Tibial nerve (tissue), 4 donors: ENCODE results near the gene FECH. TPM values are rescaled to one million over a fixed set of nuclear protein-coding genes. Genes with fewer than 3 reads are reported as not detected.

Experiments used
- DNase-seq, 2 donors: peaks; one replicate each; pipeline ENCODE4 v3.0.0-alpha.2; 2019; ENCODE audit warnings: low spot score in 2 of 2
- H3K27ac ChIP-seq, 4 donors: fragments of 200-600 bp; sonication (generic) in 3 of 4; one replicate each; pipeline ENCODE4 v1.5.1; 2017 to 2019; ENCODE audit warnings: mild to moderate bottlenecking in 1 of 4
- H3K27me3 ChIP-seq, 2 donors: fragments of 200-600 bp; sonication (generic) in 1 of 2; one replicate each; pipeline versions ENCODE4 v1.5.1 to v1.6.0; 2017 to 2019
- H3K36me3 ChIP-seq, 3 donors: fragments of 200-600 bp; sonication (generic); one replicate each; pipeline ENCODE4 v1.5.1; 2018 to 2019
- H3K4me1 ChIP-seq, 4 donors: fragments of 200-600 bp; sonication (generic) in 3 of 4; one replicate each; pipeline ENCODE4 v1.5.1; 2017 to 2019
- H3K4me3 ChIP-seq, 4 donors: fragments of 200-600 bp; sonication (generic) in 3 of 4; one replicate each; pipeline ENCODE4 v1.5.1; 2017 to 2019; ENCODE audit warnings: mild to moderate bottlenecking in 1 of 4, moderate library complexity in 1 of 4
- H3K9me3 ChIP-seq, 4 donors: fragments of 200-600 bp; sonication (generic) in 3 of 4; one replicate each; pipeline ENCODE4 v1.5.1; 2017 to 2019
- EP300 ChIP-seq, 2 donors: sonication (generic); formaldehyde crosslinking; IDR thresholded peaks; one replicate each; pipeline ENCODE4 v1.6.1; 2017; ENCODE audit warnings: antibody characterized with exemption in 2 of 2, mild to moderate bottlenecking in 1 of 2
- POLR2A ChIP-seq, 2 donors: fragments of 450-650 bp; IDR thresholded peaks; one replicate each; pipeline ENCODE4 v1.6.1; 2017; ENCODE audit warnings: antibody characterized with exemption in 2 of 2, mild to moderate bottlenecking in 2 of 2, moderate library complexity in 2 of 2
- WGBS, 2 donors: methylation state at CpG; one replicate each; pipeline ENCODE4 v1.1.5; 2018; 5-methylcytosine and 5-hydroxymethylcytosine counted together
- total RNA-seq, 4 donors: library from RNA; depleted of rRNA; stranded (reverse); fragments of >200 nt; gene quantifications; one replicate each; pipeline ENCODE4 v1.1.0, GENCODE V29; 2016
- TF ChIP-seq, protein P1 (sequence below), 5 experiments: fragments of 200-600 bp in 3 of 5; fragments of 450-650 bp in 2 of 5; sonication (generic) in 3 of 5; IDR thresholded peaks; one replicate each; pipeline ENCODE4 v1.5.1; 2016 to 2019; ENCODE audit warnings: antibody characterized with exemption in 5 of 5, mild to moderate bottlenecking in 3 of 5, moderate library complexity in 2 of 5

FECH gene
- total RNA-seq, 4 donors from 2014 or later, result 16.3 to 42.4 (median 28.2) TPM

DNA sequence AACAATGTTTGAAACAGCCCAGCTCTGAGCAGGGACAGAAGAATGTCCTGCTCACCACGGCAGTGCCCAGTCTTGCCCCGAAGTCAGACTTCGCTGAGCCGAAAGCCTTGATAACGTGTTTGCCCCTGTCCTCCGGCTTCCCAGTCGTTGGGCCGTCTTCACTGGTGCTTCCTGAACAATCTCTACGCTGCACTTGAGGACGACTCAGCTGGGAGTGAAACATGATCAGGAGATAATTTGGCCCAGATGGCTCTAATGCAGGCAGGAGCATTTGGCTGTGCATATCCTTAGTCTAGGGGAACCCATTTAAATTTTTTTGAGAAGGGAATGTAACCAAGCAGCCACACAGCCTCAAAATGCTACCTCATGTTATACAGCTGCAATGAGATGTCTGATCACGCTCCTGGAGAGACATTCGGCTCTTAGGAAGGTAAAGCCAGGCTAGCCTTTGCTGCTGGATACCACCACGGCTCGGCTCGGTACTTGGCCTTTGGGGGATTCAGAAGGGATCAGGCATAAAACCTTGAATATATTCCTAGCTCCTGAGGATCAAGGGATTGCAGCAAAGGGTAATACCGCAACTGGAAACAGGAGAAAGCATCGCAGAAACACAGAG, 43.6 kb downstream of the FECH start:
- TF ChIP-seq POLR2A (IDR thresholded peaks at IDR 0.05), result no peak
- TF ChIP-seq, protein P1, sequence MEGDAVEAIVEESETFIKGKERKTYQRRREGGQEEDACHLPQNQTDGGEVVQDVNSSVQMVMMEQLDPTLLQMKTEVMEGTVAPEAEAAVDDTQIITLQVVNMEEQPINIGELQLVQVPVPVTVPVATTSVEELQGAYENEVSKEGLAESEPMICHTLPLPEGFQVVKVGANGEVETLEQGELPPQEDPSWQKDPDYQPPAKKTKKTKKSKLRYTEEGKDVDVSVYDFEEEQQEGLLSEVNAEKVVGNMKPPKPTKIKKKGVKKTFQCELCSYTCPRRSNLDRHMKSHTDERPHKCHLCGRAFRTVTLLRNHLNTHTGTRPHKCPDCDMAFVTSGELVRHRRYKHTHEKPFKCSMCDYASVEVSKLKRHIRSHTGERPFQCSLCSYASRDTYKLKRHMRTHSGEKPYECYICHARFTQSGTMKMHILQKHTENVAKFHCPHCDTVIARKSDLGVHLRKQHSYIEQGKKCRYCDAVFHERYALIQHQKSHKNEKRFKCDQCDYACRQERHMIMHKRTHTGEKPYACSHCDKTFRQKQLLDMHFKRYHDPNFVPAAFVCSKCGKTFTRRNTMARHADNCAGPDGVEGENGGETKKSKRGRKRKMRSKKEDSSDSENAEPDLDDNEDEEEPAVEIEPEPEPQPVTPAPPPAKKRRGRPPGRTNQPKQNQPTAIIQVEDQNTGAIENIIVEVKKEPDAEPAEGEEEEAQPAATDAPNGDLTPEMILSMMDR (IDR thresholded peaks at IDR 0.05), result no peak
- TF ChIP-seq EP300 (IDR thresholded peaks at IDR 0.05), result no peak
- no peak overlapping the region for H3K27ac ChIP-seq
- H3K9me3 ChIP-seq, result no peaks in the 10 kb centered on the region
- H3K4me1 ChIP-seq, result peaks cover 0 to 3% (median 0%) of the 10 kb centered on the region in 4 donors
- H3K4me3 ChIP-seq, result no peak overlapping the region
- no peak for DNase-seq
- no peaks in the 10 kb centered on the region for H3K27me3 ChIP-seq
- H3K36me3 ChIP-seq, result no peaks in the 10 kb centered on the region
- 52 to 60% methylated on average over 17 of the region's 17 CpGs for WGBS, 2 donors

- 35 to 38% methylated on average over 4 of the region's 4 CpGs for WGBS, 2 donors
- Histone ChIP-seq H3K36me3 (no peaks in the 10 kb centered on the region), H3K27ac (no peak overlapping the region), H3K9me3 (no peaks in the 10 kb centered on the region), H3K4me1 (peaks cover 0 to 3% (median 0%) of the 10 kb centered on the region in 4 donors), H3K27me3 (no peaks in the 10 kb centered on the region), H3K4me3 (no peak overlapping the region)
- no peak for TF ChIP-seq EP300 (IDR thresholded peaks at IDR 0.05)
- no peak for TF ChIP-seq POLR2A (IDR thresholded peaks at IDR 0.05)
- TF ChIP-seq, protein P1 (IDR thresholded peaks at IDR 0.05), result no peak
- DNase-seq, result no peak
Observed at GRCh38 chr18:57542126-57542525, 44.4 kb downstream of the FECH start.

- H3K9me3 ChIP-seq, result no peaks in the 10 kb centered on the region
- H3K36me3 ChIP-seq, result no peaks in the 10 kb centered on the region
- H3K27ac ChIP-seq, result no peak overlapping the region
- no peaks in the 10 kb centered on the region for H3K27me3 ChIP-seq
- TF ChIP-seq POLR2A (IDR thresholded peaks at IDR 0.05) (no peak), EP300 (IDR thresholded peaks at IDR 0.05) (no peak)
- TF ChIP-seq, protein P1 (IDR thresholded peaks at IDR 0.05), result no peak
- WGBS, 2 donors, result 91 to 94% methylated on average over 4 of the region's 4 CpGs
- H3K4me1 ChIP-seq, result peaks cover 0 to 3% (median 0%) of the 10 kb centered on the region in 4 donors
- DNase-seq, result no peak
- no peak overlapping the region for H3K4me3 ChIP-seq
Observed at GRCh38 chr18:57539702-57540101, 46.8 kb downstream of the FECH start.

- no peaks in the 10 kb centered on the region for H3K27me3 ChIP-seq
- H3K27ac ChIP-seq, result no peak overlapping the region
- H3K36me3 ChIP-seq, result no peaks in the 10 kb centered on the region
- WGBS, 2 donors, result 89 to 96% methylated on average over 3 of the region's 3 CpGs
- no peak overlapping the region for H3K4me3 ChIP-seq
- H3K4me1 ChIP-seq, result peaks cover 0 to 10% (median 0%) of the 10 kb centered on the region in 4 donors
- no peak for TF ChIP-seq POLR2A (IDR thresholded peaks at IDR 0.05)
- no peak for TF ChIP-seq EP300 (IDR thresholded peaks at IDR 0.05)
- TF ChIP-seq, protein P1 (IDR thresholded peaks at IDR 0.05), result no peak
- no peak for DNase-seq
- H3K9me3 ChIP-seq, result no peaks in the 10 kb centered on the region
Observed at GRCh38 chr18:57538614-57539013, 47.9 kb downstream of the FECH start.

DNA sequence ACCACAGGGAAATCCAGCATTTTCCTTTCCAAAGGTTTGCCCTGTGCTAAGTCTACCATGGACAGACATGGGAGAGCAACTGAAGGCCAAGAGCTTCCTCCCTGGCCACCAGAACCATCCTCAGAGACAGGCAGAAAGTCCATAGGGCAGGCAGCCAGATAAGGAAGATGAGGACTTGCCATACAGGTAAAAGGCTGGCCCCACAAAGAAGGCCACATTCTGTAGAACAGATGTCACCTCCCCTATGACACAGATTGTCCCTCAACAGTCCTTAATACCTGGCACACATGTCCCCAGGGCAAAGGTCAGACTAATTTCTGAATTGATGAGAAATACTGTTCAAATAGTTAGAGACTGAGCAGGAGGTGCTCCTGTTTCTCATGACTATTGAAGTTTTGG, 52.0 kb downstream of the FECH start:
- Histone ChIP-seq H3K27me3 (no peaks in the 10 kb centered on the region), H3K27ac (no peak overlapping the region), H3K4me3 (no peak overlapping the region), H3K36me3 (no peaks in the 10 kb centered on the region), H3K9me3 (no peaks in the 10 kb centered on the region), H3K4me1 (peaks cover 0 to 18% (median 0%) of the 10 kb centered on the region in 4 donors)
- no peak for TF ChIP-seq POLR2A (IDR thresholded peaks at IDR 0.05)
- no peak for TF ChIP-seq EP300 (IDR thresholded peaks at IDR 0.05)
- TF ChIP-seq, protein P1 (IDR thresholded peaks at IDR 0.05), result no peak
- DNase-seq, result no peak
